ENCODE results near the gene PFKP.

DNA sequence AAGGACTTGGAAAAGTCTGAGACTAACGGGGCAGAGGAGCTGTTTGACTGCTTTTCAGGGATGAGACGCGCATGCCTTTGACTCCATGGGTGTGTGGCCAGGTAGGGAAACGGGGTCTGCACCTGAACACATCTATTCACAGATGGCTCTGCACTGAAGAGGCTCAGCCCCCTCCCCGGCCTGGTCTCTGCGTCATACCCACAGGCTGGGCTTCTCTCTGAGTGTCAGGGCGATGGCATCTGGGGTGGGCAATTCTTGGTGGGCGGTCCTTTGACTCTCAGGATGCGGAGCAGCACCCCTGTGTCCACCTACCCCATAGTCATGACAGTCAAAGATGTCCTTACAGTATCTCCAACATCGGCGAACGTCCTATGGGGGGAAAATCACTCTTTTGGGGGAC lies 23.0 kb downstream of the PFKP start:
- TF ChIP-seq POLR2A (IDR thresholded peaks at IDR 0.05) (no peak), EP300 (IDR thresholded peaks at IDR 0.05) (no peak)
- TF ChIP-seq, protein P1, sequence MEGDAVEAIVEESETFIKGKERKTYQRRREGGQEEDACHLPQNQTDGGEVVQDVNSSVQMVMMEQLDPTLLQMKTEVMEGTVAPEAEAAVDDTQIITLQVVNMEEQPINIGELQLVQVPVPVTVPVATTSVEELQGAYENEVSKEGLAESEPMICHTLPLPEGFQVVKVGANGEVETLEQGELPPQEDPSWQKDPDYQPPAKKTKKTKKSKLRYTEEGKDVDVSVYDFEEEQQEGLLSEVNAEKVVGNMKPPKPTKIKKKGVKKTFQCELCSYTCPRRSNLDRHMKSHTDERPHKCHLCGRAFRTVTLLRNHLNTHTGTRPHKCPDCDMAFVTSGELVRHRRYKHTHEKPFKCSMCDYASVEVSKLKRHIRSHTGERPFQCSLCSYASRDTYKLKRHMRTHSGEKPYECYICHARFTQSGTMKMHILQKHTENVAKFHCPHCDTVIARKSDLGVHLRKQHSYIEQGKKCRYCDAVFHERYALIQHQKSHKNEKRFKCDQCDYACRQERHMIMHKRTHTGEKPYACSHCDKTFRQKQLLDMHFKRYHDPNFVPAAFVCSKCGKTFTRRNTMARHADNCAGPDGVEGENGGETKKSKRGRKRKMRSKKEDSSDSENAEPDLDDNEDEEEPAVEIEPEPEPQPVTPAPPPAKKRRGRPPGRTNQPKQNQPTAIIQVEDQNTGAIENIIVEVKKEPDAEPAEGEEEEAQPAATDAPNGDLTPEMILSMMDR (IDR thresholded peaks at IDR 0.05) = no peak
